HG02623 (cell line): ENCODE data around the gene PAFAH1B1.
"Not testable (repeated sequence)": the region's sequence is repeated elsewhere in the genome, so short reads cannot be mapped to it uniquely, and the experiment has no call there.

Experiments
- ATAC-seq: cut with Tn5 transposase; IDR thresholded peaks from one replicate; pipeline ENCODE4 v1.9.1; 2021; ENCODE audit warnings: moderate library complexity; ENCODE audit not compliant: unreplicated experiment

PAFAH1B1 gene

DNA sequence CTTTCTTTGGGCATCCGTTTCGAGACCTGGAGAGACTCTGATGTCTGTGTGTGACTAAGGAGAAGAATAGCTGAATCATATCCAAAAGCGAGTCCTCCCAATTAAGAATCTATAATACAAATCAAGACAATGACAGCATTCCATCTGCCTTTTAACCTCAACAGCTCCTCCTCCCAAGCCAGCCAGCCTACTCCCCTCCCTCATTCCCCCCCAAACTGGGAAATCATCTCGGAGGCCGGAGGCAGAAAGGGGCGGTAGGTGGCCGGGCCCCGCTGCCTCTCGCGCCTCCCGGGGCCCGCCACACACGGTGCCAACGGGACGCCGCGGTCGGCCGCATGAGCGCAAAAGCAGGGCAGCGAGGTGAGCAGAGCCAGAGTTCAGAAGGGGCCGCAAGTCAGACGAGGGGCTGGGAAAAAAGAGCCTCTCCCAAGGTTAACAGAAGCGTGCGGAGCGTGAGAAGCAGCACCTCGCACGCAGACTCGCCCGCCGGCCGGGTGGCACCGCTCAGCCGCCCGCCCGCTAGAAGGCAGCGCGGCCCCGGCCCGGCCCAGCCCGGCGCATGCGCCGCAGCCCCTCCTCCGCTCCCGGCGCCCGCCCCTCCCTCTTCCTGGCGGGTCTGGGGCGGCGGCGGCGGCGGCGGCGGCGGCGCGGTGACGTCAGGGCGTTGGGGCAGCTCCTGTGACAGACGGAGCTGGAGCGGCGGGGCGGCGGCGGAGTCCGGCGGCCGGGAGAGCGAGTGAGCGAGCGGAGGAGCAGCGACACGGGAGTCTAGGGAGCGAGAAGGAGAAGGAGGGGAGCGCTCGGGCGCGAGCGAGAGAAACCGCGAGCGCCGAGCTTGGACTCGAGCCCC, at the start of gene PAFAH1B1:
TSS of gene PAFAH1B1 (plus strand) at position 684 of the 850 bp plus-strand sequence. CDS start 44,635 bp downstream, outside the sequence.
- peak; percentile 79 for ATAC-seq

DNA sequence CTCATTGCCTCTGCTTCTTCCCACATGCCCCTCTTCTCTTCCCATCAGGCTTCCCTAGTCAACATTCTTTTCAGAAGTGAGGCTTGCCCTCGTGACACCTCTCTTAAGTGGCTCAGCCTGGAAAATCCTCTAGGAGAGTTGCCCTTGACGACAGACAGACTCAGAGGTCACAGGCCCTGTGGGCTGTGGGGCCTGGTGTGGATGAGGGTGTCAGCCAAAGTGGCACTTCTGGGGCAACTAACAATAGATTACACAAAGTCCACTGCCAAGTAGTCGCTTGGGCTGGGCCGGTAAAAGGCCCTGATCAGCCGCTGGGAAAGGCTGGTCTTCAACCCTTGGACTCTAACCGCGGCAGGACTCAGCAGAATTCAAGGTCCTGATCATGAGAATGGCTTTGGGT, 48.1 kb upstream of the PAFAH1B1 start:
- no peak for ATAC-seq

DNA sequence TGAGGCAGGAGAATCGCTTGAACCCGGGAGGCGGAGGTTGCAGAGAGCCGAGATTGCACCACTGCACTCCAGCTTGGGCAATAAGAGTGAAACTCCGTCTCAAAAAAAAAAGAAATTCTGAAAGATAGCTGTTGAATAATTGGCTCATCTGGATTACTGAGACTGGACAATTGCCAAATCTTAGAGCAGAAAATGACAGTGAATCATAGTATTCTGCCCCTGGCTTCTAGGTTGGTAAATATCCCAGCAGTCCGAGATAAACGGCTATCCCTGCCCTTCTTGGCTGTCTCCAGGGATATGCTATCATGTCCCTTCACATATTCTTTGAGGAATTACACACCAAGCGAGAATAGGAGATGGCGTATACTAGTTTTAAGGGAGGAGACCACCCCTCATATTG, 46.3 kb upstream of the PAFAH1B1 start:
- ATAC-seq, result no peak

DNA sequence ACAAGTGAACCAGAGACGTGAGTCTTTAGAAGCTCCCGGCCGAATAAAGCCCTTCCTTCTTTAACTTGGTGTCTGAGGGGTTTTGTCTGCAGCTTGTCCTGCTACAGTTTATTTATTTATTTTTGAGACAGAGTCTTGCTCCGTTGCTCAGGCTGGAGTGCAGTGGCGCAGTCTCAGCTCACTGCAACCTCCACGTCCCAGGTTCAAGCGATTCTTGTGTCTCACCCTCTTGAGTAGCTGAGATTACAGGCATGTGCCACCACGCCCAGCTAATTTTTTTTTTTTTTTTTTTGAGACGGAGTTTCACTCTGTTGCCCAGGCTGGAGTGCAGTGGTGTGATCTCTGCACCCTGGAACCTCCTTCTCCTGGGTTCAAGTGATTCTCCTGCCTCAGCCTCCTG, 45.4 kb upstream of the PAFAH1B1 start:
- ATAC-seq, result not testable (repeated sequence)

DNA sequence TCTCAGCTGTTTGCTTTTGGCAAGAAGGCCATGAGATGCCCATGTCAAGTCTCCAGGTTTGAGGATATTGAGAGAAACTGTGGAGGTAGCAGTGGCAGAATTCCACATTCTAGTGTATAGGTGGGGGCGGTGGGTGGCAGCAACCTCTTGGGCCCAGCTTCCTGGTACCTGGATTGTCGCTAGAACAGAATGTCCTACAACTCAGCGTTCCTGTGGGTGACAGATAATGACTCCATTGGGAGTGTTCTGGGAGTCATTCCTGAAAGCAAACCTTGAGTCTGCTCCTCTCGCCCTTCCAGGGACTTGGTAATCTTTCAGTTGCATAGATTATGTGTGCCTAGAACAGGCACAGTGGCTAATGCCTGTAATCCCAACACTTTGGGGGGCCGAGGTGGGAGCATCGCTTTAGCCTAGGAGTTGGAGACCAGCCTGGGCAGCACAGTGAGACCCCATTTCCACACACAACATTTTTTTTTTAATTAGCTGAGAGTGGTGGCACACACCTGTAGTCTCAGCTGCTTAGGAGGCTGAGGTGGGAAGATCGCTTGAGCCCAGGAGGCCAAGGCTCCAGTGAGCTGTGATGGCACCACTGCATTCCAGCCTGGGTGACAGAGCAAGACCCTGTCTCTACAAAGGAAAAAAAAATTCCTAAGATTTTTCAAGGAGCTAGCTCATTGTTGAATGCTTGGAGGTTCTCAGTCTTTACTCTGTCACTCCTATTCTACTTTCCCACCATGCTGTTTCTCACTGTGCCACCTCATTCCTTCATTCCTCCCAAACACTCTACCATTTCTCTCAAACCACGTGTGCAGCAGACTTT, 43.9 kb upstream of the PAFAH1B1 start:
- ATAC-seq, result no peak

DNA sequence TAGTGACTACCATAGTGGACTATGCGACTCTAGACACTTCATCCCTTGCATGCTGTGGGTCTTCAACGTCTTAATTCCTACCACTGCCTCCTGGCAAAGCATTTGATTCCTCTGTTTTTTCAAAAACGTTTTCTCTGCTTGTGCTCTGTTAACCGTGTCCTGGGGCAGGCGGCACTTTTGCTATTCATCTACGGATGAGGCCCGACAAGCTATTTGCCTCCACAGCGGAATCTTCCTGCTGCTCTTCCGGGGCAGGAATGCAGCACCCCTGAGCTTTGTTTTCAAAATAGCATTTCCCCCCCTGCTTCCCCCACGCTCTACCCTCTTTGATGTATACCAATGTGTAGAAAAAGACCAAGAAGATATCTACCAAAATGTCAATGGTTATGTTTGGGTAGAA, 42.0 kb upstream of the PAFAH1B1 start:
- ATAC-seq, result no peak

DNA sequence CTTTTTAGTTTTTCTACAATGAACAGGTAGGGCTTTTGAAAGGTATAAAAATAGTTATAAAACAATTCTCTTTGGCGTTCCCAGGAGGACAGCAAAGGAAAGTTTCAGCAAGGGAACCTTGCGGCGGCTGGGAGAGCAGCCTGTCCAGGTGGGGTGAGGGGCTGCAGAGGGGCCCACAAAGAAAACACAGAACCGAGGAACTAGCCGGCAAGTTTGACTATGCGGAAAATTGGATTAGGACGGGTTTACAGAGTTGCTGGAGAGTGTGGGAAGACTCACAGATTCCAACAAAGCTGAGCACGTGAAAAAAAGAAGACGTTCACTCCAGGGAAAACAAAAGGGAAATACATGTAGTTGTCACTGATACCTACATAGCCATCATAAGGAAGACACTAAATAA, 41.5 kb upstream of the PAFAH1B1 start:
- ATAC-seq, result no peak

DNA sequence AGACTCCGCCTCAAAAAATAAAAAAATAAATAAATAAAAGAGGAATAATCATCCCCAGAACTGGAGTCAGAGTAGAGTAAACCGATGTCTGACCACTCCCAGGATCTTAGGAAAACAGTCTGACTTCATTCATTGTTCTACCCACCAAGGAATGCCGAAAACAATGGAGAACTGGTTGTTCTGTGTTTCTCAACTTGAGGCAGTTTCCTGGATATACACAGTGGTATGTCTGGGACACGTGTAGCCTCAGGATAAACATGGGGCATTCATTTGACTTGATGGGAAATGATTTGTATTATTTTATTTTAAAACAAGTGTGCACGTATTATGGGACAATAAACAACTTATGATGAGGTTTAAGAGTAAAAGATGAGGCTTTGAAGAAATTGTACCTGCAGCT, 32.8 kb upstream of the PAFAH1B1 start:
- no peak for ATAC-seq

DNA sequence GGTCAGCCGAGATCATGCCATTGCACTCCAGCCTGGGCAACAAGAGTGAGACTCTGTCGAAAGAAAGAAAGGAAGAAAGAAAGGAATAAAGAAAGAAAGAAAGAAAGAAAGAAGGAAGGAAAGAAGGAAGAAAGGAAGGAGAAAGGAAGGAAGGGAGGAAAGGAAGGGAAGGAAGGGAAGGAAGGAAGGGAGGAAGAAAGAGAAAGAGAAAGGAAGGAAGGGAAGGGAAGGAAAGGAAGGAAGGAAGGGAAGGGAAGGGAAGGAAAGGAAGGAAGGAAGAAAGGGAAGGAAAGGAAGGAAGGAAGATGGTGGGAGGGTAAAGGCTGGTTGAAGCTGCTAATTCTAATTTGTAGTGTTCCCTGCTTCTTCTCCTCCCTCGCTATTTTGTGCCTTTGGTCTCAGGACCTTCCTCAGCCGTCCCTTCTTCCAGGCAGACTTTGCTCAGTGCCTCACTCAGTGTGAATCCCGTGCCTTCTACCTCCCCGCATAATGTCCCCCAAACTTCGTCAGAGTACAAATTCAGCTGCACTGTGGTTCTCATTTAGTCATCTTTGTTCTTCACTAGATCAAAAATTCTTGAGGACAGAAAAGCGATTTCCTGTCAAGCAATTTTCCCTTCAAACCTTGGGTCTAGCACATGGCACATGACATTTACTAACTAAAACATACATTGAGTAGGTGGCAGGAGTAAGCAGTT, 31.1 kb upstream of the PAFAH1B1 start:
- ATAC-seq, result no peak

DNA sequence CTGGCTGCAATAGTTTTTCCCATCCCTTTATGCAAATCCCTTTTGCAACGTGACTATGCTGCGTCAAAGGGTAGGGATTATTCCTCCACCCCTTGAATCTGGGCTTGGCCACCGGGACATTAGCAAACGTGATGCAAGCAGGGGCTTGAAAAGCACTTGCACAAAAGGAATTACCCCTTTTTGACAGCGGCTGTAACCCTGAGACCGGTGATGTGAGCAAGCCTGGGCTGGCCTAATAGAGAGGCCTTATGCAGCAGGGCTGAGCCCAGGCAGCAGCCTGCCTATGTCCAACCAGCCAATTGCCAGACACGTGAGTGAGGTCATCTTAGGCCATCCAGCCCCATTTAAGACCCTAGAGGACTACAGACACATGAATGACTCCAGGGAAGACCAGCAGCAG, 30.4 kb upstream of the PAFAH1B1 start:
- ATAC-seq, result no peak

DNA sequence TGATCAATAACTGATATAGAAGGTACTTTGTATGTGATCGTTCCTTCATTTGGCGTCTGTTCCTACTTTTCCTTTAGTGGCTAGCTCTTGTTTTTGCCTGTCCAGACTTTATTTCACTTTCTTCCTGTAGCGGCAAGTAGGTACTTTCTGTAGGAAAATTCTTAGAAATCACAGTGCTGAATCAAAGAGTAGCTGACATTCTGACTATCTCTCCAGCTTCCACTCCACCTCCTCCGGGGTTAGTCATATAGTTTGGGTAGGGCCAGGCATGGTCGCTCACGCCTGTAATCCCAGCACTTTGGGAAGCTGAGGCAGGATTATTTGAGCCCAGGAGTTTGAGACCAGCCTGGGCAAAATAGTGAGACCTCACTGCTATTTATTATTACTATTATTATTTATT, 29.9 kb upstream of the PAFAH1B1 start:
- no peak for ATAC-seq

DNA sequence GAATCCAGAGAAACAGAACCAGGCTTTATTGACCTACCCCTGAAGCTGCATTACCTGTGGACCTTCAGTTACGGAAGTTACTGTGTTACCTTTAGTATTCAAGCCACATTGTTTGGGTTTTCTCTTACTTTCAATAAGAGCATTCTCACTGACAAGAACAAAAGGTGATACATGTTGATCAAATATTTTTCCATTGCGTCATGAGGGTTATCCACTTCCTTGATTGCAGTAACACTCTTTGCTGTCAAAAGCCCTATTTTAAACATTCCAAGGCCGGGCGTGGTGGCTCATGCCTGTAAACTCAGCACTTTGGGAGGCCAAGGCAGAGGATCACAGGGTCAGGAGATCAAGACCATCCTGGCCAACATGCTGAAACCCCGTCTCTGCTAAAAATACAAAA, 28.6 kb upstream of the PAFAH1B1 start:
- no peak for ATAC-seq

DNA sequence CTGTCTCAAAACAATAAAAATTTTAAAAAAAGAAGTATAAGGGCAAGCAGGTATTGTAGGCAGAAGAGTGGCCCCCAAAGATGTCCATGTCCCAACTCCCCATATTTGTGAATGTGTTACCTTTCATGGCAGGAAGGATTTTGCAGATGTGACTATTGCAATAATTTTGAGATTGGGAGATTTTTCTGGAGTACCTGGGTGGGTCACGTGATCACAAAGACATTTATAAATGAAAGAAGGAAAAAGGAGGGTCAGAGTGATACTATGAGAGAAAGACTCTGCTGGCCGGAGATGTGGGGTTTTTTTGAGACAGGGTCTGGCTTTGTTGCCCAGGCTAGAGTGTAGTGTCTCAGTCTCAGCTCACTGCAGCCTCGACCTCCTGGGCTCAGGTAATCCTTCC, 27.4 kb upstream of the PAFAH1B1 start:
- ATAC-seq, result no peak

DNA sequence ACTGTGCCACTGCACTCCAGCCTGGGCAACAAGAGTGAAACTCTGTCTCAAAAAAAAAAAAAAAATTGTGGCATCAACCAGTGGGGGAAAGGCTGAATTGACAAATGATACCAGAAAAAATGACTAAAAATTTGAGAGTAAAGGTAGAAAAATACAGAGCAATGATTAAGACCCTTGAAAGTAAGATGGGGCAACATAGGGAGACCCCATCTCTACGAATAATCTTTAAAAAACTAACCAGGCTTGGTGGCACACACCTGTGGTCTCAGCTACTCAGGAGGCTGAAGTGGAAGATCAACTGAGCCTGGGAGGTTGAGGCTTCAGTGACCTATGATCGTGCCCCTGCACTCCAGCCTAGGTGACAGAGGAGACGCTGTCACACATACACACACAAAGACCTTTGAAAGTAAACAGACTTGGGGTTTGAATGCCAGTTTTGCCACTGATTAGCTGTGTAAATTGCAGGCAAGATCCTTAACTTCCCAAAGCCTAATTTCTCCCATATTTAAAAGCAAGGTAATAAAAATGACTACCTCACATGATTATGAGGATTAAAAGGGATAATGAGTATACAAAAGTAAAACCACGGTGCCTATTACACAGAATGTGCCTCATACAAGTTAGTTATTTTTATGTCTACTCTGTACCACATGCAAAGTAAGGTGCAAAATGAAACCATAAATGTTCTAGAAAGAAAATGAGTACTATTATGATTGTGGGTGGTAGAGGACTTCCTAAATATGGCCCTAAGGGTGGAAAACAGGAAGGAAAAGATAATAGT, 21.7 kb upstream of the PAFAH1B1 start:
- peak; percentile 83 for ATAC-seq

DNA sequence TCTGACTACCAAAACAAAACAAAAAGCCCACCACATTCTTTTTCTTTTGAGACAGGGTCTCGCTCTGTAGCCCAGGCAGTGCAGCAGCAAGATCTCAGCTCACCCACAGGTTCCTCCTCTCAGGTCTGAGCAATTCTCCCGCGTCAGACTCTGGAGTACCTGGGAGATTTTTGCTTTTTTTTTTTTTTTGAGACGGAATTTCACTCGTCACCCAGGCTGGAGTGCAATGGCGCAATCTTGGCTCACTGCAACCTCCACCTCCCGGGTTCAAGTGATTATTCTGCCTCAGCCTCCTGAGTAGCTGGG, 21.2 kb upstream of the PAFAH1B1 start:
- not testable (repeated sequence) for ATAC-seq

DNA sequence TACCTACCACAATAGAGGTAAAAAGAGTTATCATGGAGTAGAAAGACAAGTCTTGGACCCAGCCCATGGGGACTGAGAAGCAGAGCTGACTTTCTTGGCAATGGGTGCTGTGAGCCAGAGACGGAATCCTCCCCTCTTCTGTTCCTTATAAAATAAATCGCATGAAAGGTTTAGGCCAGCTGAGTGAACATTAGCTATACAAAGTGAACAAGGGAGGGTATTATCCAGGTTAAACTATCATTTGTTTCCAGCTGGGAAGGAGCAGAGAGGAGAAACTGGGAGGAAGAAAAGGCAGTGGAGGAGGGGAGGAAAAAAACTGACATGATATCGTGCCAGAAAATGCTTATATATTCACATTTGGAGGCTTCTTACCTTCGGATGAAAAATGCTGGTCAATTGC, 13.3 kb upstream of the PAFAH1B1 start:
- ATAC-seq, result no peak

DNA sequence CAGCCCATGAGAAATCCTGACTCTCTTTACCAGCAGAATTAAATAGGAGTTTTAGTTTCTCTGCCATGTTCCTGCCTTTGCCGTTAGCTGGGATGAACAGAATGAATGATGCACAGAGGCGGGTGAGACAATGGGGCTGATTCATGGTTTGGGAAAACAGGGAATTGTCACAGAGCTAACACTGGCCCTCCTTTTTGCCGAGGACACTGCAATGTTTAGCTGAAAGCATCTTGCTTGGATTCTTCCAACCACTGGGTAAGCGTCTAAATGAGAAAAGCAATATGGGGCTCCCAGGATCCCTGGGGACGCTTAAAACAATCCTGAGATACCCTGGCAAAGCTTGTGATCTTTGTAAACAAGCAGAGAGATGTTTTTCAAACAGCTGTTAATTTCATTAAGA, 12.8 kb upstream of the PAFAH1B1 start:
- no peak for ATAC-seq

DNA sequence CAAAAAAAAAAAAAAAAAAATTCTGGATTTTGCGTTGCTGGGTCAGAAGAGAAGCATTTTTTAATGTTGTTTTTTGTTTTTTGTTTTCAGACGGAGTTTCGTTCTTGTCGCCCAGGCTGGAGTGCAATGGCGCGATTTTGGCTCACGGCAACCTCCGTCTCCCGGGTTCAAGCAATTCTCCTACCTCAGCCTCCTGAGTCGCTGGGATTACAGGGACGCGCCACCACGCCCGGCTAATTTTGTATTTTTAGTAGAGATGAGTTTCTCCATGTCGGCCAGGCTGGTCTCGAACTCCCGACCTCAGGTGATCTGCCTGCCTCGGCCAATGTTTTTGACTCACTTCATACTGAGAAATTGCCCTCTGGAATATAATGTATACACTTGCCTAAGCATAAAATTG, 11.0 kb upstream of the PAFAH1B1 start:
- ATAC-seq, result no peak

DNA sequence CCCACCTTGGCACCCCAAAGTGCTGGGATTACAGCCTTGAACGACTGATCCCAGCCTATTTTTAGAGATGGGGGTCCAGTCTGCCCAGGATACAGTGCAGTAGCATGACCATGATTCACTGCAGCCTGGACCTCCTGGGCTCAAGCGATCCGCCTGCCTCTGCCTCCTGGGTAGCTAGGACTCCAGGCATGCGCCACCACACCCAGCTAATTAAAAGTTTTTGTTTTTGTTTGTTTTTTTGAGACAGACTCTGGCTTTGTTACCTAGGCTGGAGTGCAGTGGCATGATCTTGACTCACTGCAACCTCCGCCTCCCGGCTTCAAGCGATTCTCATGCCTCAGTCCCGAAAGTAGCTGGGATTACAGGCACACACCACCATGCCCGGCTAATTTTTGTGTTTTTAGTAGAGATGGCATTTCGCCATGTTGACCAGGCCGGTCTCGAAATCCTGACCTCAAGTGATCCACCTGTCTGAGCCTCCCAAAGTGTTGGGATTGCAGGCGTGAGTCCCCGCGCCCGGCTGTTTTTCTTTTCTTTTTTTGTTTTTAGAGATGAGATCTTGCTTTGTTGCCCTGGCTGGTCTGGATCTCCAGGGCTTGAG, 2.3 kb upstream of the PAFAH1B1 start:
- ATAC-seq, result no peak
